GM23248 (cell line): ENCODE results near the gene CHMP4A.

Experiments used
- EZH2 ChIP-seq: fragments of 200-600 bp; sonication (generic); IDR thresholded peaks from 2 replicates; pipeline ENCODE4 v1.6.1; 2018; ENCODE audit warnings: antibody characterized with exemption, mild to moderate bottlenecking; ENCODE audit not compliant: insufficient read depth, poor library complexity, severe bottlenecking
- EZH2phosphoT487 ChIP-seq: fragments of 200-600 bp; sonication (generic); IDR thresholded peaks from 2 replicates; pipeline ENCODE4 v1.6.1; 2018; ENCODE audit warnings: antibody characterized with exemption, moderate library complexity, mild to moderate bottlenecking, low read depth; ENCODE audit not compliant: insufficient read depth

DNA sequence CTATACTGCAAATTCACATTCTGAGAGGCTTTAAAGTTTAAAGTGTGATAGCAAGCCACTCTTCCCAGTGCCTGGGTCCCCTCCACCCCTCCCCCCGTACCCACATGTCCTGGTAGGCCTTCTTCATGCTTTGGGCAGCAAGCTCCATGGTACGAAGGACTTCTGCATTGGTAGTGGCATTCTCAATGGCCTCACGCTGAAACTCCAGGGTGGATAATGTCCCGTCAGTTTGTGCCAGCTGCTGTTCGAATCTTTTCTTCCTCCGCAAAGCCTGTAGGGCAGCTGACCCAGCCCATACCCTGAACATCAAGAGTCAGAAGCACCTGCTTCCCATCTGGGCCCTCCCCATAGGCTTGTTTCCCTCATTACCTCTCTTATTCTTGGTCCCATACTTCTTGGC lies 2.0 kb downstream of the CHMP4A start:
- TF ChIP-seq EZH2 (no peak), EZH2phosphoT487 (no peak)
